HepG2 (cell line): ENCODE measurements around the gene NME4. TPM values are rescaled to one million over a fixed set of nuclear protein-coding genes. Genes with fewer than 3 reads are reported as not detected.

Experiments
- DR1 ChIP-seq: sonication (generic); formaldehyde crosslinking; IDR thresholded peaks from 2 replicates; pipeline ENCODE4 v1.8.0; 2021; ENCODE audit warnings: mild to moderate bottlenecking, missing genetic modification reagents, inconsistent platforms
- ELF1 ChIP-seq: sonication (generic); formaldehyde crosslinking; IDR thresholded peaks from 2 replicates; pipeline ENCODE4 v1.4.0; 2020; ENCODE audit warnings: missing genetic modification reagents
- ETS1 ChIP-seq: sonication (generic); formaldehyde crosslinking; IDR thresholded peaks from 2 replicates; pipeline ENCODE4 v1.4.0; 2020; ENCODE audit warnings: missing genetic modification reagents
- ETV5 ChIP-seq: IDR thresholded peaks from 2 replicates; pipeline ENCODE4 v1.6.1; 2018; ENCODE audit warnings: missing biosample characterization, missing genetic modification reagents, inconsistent platforms, borderline replicate concordance
- FOXM1 ChIP-seq: sonication (generic); formaldehyde crosslinking; IDR thresholded peaks from 2 replicates; pipeline ENCODE4 v1.5.0; 2020; ENCODE audit warnings: missing genetic modification reagents
- HIVEP1 ChIP-seq: sonication (generic); formaldehyde crosslinking; IDR thresholded peaks from 2 replicates; pipeline ENCODE4 v1.4.0; 2020; ENCODE audit warnings: mild to moderate bottlenecking, missing genetic modification reagents
- HNRNPL ChIP-seq: fragments of 200-400 bp; formaldehyde crosslinking; IDR thresholded peaks from 2 replicates; pipeline ENCODE4 v1.6.1; 2017; ENCODE audit warnings: mild to moderate bottlenecking, low read depth, low read length
- HNRNPLL ChIP-seq: fragments of 200-400 bp; formaldehyde crosslinking; IDR thresholded peaks from 2 replicates; pipeline ENCODE4 v1.6.1; 2017; ENCODE audit warnings: mild to moderate bottlenecking, low read depth, low read length; ENCODE audit not compliant: poor library complexity, severe bottlenecking
- HOXA3 ChIP-seq: sonication (generic); formaldehyde crosslinking; IDR thresholded peaks from 2 replicates; pipeline ENCODE4 v1.5.0; 2020; ENCODE audit warnings: missing genetic modification reagents
- IKZF1 ChIP-seq: fragments of 450-650 bp; IDR thresholded peaks from 2 replicates; pipeline ENCODE4 v1.7.1; 2016
- KDM3A ChIP-seq: IDR thresholded peaks from 2 replicates; pipeline ENCODE4 v1.6.1; 2018; ENCODE audit warnings: low read depth, missing compliant biosample characterization
- KDM5B ChIP-seq: sonication (generic); formaldehyde crosslinking; IDR thresholded peaks from 2 replicates; pipeline ENCODE4 v1.4.0; 2020; ENCODE audit warnings: missing genetic modification reagents, mild to moderate bottlenecking, borderline replicate concordance
- MIER3 ChIP-seq: IDR thresholded peaks from 2 replicates; pipeline ENCODE4 v1.6.1; 2016; ENCODE audit warnings: missing compliant biosample characterization, borderline replicate concordance
- NR2F1 ChIP-seq, 2 experiments: fragments of 450-650 bp in 1 of 2; formaldehyde crosslinking in 1 of 2; IDR thresholded peaks; 2 replicates each; pipeline versions ENCODE4 v1.5.0 to v1.6.1; 2016 to 2020; ENCODE audit warnings: mild to moderate bottlenecking in 1 of 2, missing compliant biosample characterization in 1 of 2, missing genetic modification reagents in 1 of 2, moderate library complexity in 1 of 2
- PAX8 ChIP-seq: sonication (generic); formaldehyde crosslinking; IDR thresholded peaks from 2 replicates; pipeline ENCODE4 v1.8.0; 2022; ENCODE audit warnings: mild to moderate bottlenecking, missing genetic modification reagents, borderline replicate concordance
- POLR2AphosphoS5 ChIP-seq: IDR thresholded peaks from 2 replicates; pipeline ENCODE4 v1.6.1; 2012; ENCODE audit warnings: low read depth, low read length
- SNAPC2 ChIP-seq: sonication (generic); formaldehyde crosslinking; IDR thresholded peaks from 2 replicates; pipeline ENCODE4 v1.8.1; 2022; ENCODE audit warnings: mild to moderate bottlenecking, missing genetic modification reagents
- TEAD3 ChIP-seq: optimal IDR thresholded peaks from 2 replicates; pipeline ENCODE3; 2016; ENCODE audit warnings: borderline replicate concordance
- YY1 ChIP-seq: IDR thresholded peaks from 2 replicates; pipeline ENCODE4 v1.6.1; 2011; ENCODE audit warnings: low read length, low read depth, moderate library complexity, mild to moderate bottlenecking; ENCODE audit not compliant: insufficient read depth, insufficient replicate concordance
- ZMAT3 ChIP-seq: sonication (generic); formaldehyde crosslinking; conservative IDR thresholded peaks from 2 replicates; pipeline ENCODE4 v1.7.0; 2021; ENCODE audit warnings: missing genetic modification reagents
- ZNF263 ChIP-seq: sonication (generic); formaldehyde crosslinking; IDR thresholded peaks from 2 replicates; pipeline ENCODE4 v1.4.0; 2020; ENCODE audit warnings: missing genetic modification reagents
- ZNF3 ChIP-seq: IDR thresholded peaks from 2 replicates; pipeline ENCODE4 v1.7.0; 2017; ENCODE audit warnings: inconsistent platforms
- ZNF350 ChIP-seq: sonication (generic); formaldehyde crosslinking; IDR thresholded peaks from 2 replicates; pipeline ENCODE4 v1.4.0; 2020; ENCODE audit warnings: mild to moderate bottlenecking, low read depth, missing genetic modification reagents, borderline replicate concordance
- ZNF441 ChIP-seq: sonication (generic); formaldehyde crosslinking; IDR thresholded peaks from 2 replicates; pipeline ENCODE4 v1.7.0; 2021; ENCODE audit warnings: missing genetic modification reagents, borderline replicate concordance
- ZNF558 ChIP-seq: sonication (generic); formaldehyde crosslinking; IDR thresholded peaks from 2 replicates; pipeline ENCODE4 v1.9.0; 2022; ENCODE audit warnings: mild to moderate bottlenecking, missing genetic modification reagents, borderline replicate concordance
- ZNF703 ChIP-seq: sonication (generic); formaldehyde crosslinking; IDR thresholded peaks from 2 replicates; pipeline ENCODE4 v1.5.1; 2020; ENCODE audit warnings: missing genetic modification reagents, mild to moderate bottlenecking, moderate library complexity, borderline replicate concordance
- ZNF75D ChIP-seq: sonication (generic); formaldehyde crosslinking; IDR thresholded peaks from 2 replicates; pipeline ENCODE4 v1.8.1; 2023; ENCODE audit warnings: missing genetic modification reagents, mild to moderate bottlenecking, borderline replicate concordance
- polyA plus RNA-seq, 8 experiments: library from polyadenylated mRNA; depleted of rRNA in 3 of 8; stranded (reverse) in 7 of 8; unstranded in 1 of 8; fragments of >200 nt; fragmentation: Illumina TruSeq in 4 of 8; extraction: Trizol in 4 of 8; gene quantifications; 2 replicates each; pipeline versions ENCODE4 v1.2.1 to v1.2.3, GENCODE V29; 2011 to 2016; ENCODE audit warnings: low read depth in 4 of 8, missing spikeins in 1 of 8, mixed read lengths in 1 of 8; ENCODE audit not compliant: insufficient read depth in 1 of 8
- total RNA-seq, 5 experiments: library from RNA; depleted of rRNA; stranded (reverse); fragments of >200 nt; fragmentation: Illumina TruSeq; extraction: Trizol; gene quantifications; 2 replicates each; pipeline ENCODE4 v1.2.3, GENCODE V29; 2016; ENCODE audit warnings: low read depth in 1 of 5
- TF ChIP-seq, protein P1 (sequence below): sonication (generic); formaldehyde crosslinking; IDR thresholded peaks from 2 replicates; pipeline ENCODE4 v1.5.1; 2020; ENCODE audit warnings: mild to moderate bottlenecking, missing genetic modification reagents

Gene NME4
- total and polyA plus RNA-seq, 2 of the 13 experiments (the other 11 are each of a cell fraction or from before 2014, with no cell fraction given) = 121 to 263 TPM

GRCh38 chr16:352547-353403 lies 44.2 kb upstream of the NME4 start, which contains the start of gene AXIN1 (continued):
- TF ChIP-seq YY1 (peak; percentile 42), MIER3 (CRISPR knock-in tag) (no peak), ZMAT3 (peak; percentile 75), ETS1 (CRISPR knock-in tag) (no peak), ZNF350 (CRISPR knock-in tag) (peak; percentile 48; the same call in 1 of the 2 replicates), TEAD3 (CRISPR knock-in tag) (peak; percentile 37), HNRNPL (no peak), ZNF558 (CRISPR knock-in tag) (0 out of 2 replicates have a peak, but pooled peaks have one; percentile 1), HIVEP1 (no peak), HOXA3 (CRISPR knock-in tag) (0 out of 2 replicates have a peak, but pooled peaks have one; percentile 14), NR2F1 (CRISPR knock-in tag; IDR thresholded peaks at IDR 0.05) (no peak), ZNF441 (CRISPR knock-in tag) (peak; percentile 90), ZNF75D (no peak), ELF1 (CRISPR knock-in tag) (peak; percentile 48; the same call in 1 of the 2 replicates), ETV5 (CRISPR knock-in tag) (peak; percentile 79; the same call in 1 of the 2 replicates), POLR2AphosphoS5 (peak; percentile 83), PAX8 (CRISPR knock-in tag) (no peak), ZNF3 (CRISPR knock-in tag) (no peak), FOXM1 (CRISPR knock-in tag) (no peak), SNAPC2 (CRISPR knock-in tag) (0 out of 2 replicates have a peak, but pooled peaks have one; percentile 38), HNRNPLL (peak; percentile 52), KDM3A (CRISPR knock-in tag) (peak; percentile 67; the same call in 1 of the 2 replicates), DR1 (0 out of 2 replicates have a peak, but pooled peaks have one; percentile 5), ZNF263 (CRISPR knock-in tag) (peak; percentile 84), IKZF1 (no peak), KDM5B (CRISPR knock-in tag) (no peak), ZNF703 (CRISPR knock-in tag) (no peak)
- TF ChIP-seq, protein P1, sequence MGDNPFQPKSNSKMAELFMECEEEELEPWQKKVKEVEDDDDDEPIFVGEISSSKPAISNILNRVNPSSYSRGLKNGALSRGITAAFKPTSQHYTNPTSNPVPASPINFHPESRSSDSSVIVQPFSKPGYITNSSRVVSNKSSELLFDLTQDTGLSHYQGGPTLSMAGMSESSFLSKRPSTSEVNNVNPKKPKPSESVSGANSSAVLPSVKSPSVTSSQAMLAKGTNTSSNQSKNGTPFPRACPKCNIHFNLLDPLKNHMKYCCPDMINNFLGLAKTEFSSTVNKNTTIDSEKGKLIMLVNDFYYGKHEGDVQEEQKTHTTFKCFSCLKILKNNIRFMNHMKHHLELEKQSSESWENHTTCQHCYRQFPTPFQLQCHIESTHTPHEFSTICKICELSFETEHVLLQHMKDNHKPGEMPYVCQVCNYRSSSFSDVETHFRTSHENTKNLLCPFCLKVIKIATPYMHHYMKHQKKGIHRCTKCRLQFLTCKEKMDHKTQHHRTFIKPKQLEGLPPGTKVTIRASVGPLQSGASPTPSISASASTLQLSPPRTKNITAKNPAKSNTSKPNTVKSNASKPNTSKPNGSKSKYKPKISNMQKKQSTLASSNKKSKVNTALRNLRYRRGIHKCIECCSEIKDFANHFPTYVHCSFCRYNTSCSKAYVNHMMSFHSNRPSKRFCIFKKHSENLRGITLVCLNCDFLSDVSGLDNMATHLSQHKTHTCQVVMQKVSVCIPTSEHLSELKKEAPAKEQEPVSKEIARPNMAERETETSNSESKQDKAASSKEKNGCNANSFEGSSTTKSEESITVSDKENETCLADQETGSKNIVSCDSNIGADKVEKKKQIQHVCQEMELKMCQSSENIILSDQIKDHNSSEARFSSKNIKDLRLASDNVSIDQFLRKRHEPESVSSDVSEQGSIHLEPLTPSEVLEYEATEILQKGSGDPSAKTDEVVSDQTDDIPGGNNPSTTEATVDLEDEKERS (CRISPR knock-in tag) = no peak
